Measurements from ENCODE around the gene STEAP3. TPM values are rescaled to one million over a fixed set of nuclear protein-coding genes. Genes with fewer than 3 reads are reported as not detected.

Gene STEAP3
- total RNA-seq, 1 experiment from 2014 or later, result 15.4 TPM

GRCh38 chr2:119228136-119228535 lies 4.5 kb downstream of the STEAP3 start:
- Mint-ChIP-seq H3K36me3 (ENCODE audit: insufficient read depth in 1 of 3, low read depth in 3 of 3) (peaks cover 0 to 5% (median 0%) of the 10 kb centered on the region in 3 experiments; a peak in 2 of 7 replicates), H3K27ac (peak overlapping the region in 1 of 3 experiments; percentile 70; a peak in 2 of 7 replicates), H3K4me3 (no peak overlapping the region), H3K4me1 (peaks cover 24 to 34% of the 10 kb centered on the region in 2 experiments), H3K9me3 (no peaks in the 10 kb centered on the region), H3K27me3 (ENCODE audit: low read depth) (peaks cover 6% of the 10 kb centered on the region)
- H3K79me2 ChIP-seq (ENCODE audit: insufficient read depth, low read length), result no peaks in the 10 kb centered on the region
- no peak overlapping the region for H2BK20ac ChIP-seq (ENCODE audit: low read depth, low read length, poor library complexity, severe bottlenecking)
- no peak overlapping the region for H3K9ac ChIP-seq (ENCODE audit: extremely low read depth, insufficient read length, low read length)
- TF ChIP-seq, protein P1, sequence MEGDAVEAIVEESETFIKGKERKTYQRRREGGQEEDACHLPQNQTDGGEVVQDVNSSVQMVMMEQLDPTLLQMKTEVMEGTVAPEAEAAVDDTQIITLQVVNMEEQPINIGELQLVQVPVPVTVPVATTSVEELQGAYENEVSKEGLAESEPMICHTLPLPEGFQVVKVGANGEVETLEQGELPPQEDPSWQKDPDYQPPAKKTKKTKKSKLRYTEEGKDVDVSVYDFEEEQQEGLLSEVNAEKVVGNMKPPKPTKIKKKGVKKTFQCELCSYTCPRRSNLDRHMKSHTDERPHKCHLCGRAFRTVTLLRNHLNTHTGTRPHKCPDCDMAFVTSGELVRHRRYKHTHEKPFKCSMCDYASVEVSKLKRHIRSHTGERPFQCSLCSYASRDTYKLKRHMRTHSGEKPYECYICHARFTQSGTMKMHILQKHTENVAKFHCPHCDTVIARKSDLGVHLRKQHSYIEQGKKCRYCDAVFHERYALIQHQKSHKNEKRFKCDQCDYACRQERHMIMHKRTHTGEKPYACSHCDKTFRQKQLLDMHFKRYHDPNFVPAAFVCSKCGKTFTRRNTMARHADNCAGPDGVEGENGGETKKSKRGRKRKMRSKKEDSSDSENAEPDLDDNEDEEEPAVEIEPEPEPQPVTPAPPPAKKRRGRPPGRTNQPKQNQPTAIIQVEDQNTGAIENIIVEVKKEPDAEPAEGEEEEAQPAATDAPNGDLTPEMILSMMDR (conservative IDR thresholded peaks at IDR 0.05), result no peak
- no peaks in the 10 kb centered on the region for H3K27me3 ChIP-seq (ENCODE audit: insufficient read depth, low read length)
- H3K4ac ChIP-seq (ENCODE audit: low read depth, low read length), result no peak overlapping the region
- no peaks in the 10 kb centered on the region for H4K20me1 ChIP-seq (ENCODE audit: control insufficient read depth, insufficient read depth, insufficient read length)
- H3K27ac ChIP-seq (ENCODE audit: insufficient read length, low read depth, low read length), result no peak overlapping the region
- peaks cover 10% of the 10 kb centered on the region for H3K23me2 ChIP-seq (ENCODE audit: insufficient read length, low read depth, low read length, poor library complexity, severe bottlenecking)
- H3K9me3 ChIP-seq (ENCODE audit: control insufficient read depth, low read depth, low read length), result no peaks in the 10 kb centered on the region
- no peak overlapping the region for H3T11ph ChIP-seq (ENCODE audit: low read length)
- no peak overlapping the region for H2BK120ac ChIP-seq (ENCODE audit: low read depth, low read length, poor library complexity, severe bottlenecking)
- H2BK15ac ChIP-seq (ENCODE audit: low read depth, low read length), result no peak overlapping the region
- no peak for DNase-seq
- no CpG with 5 or more reads among the region's 5 CpGs for WGBS (ENCODE audit: extremely low coverage, insufficient read length, low lambda C conversion rate)
- no peak overlapping the region for H2AFZ ChIP-seq (ENCODE audit: low read length)
- H3K56ac ChIP-seq (ENCODE audit: insufficient read length, low read depth, low read length), result no peak overlapping the region
- no peak overlapping the region for H3K18ac ChIP-seq (ENCODE audit: insufficient read length, low read depth, low read length)
- no peaks in the 10 kb centered on the region for H3K79me1 ChIP-seq (ENCODE audit: insufficient read depth, low read depth, low read length, poor library complexity, severe bottlenecking)
- H2BK12ac ChIP-seq (ENCODE audit: insufficient read length, low read depth, low read length), result no peak overlapping the region
- H4K91ac ChIP-seq (ENCODE audit: insufficient read length, low read depth, low read length), result no peak overlapping the region
- H3K4me1 ChIP-seq (ENCODE audit: insufficient read depth, low read length), result no peaks in the 10 kb centered on the region; the same call in 1 of the 2 replicates
- no peak overlapping the region for H4K8ac ChIP-seq (replicated peaks; ENCODE audit: insufficient read length, low read depth, low read length)
- no peak overlapping the region for H3K4me2 ChIP-seq (ENCODE audit: insufficient read depth, insufficient read length, low read length)
- H3K23ac ChIP-seq (ENCODE audit: insufficient read length, low read depth, low read length), result no peak overlapping the region
- no peak overlapping the region for H2AK5ac ChIP-seq (ENCODE audit: insufficient read length, low read length)
- no peak overlapping the region for H4K5ac ChIP-seq (ENCODE audit: insufficient read length, low read depth, low read length)
- no peak overlapping the region for H3K14ac ChIP-seq (ENCODE audit: insufficient read depth, low read length)
- H2BK5ac ChIP-seq (ENCODE audit: insufficient read length, low read length), result no peak overlapping the region
